ENCODE data around the gene NGEF.

DNA sequence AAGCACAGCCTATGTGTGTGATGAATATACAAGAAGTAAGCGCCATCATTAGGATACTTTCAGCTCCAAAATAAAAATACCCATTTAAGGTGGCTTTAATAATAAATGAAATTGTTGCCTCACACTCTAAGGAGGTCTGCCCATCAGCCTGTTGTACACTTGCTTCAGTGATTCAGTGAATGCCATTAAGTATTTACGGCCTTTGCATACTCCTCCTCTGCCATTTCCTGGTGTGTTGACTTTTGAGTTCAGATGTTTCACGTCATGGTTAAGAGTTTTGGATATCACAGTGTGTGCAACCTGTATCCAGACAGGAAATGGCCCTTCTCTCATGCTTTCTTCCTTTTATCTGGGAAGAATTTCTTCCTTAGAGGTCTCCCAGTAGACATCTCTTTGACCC, 181.6 kb downstream of the NGEF start:
- TF ChIP-seq EP300 (IDR thresholded peaks at IDR 0.05) (no peak), CTCF (IDR thresholded peaks at IDR 0.05) (no peak), POLR2AphosphoS5 (IDR thresholded peaks at IDR 0.05) (no peak)

All from suprapubic skin (tissue), 4 donors.